ENCODE measurements around the gene DDIT3. TPM values are rescaled to one million over a fixed set of nuclear protein-coding genes. Genes with fewer than 3 reads are reported as not detected.
"Not testable (repeated sequence)": the region's sequence is repeated elsewhere in the genome, so short reads cannot be mapped to it uniquely, and the experiment has no call there.

Gene DDIT3
- total RNA-seq, 1 experiment from 2014 or later = 3.4 TPM

- no peak for ATAC-seq
- ChIA-PET CTCF (no interaction called here), POLR2A (interaction anchor here (0.7 kb wide), 1 partner anchor 19 kb away, joined by 4 read pairs; no protein-coding TSS in a partner anchor)
- Mint-ChIP-seq H3K4me3 (no peak overlapping the region), H3K27ac (no peak overlapping the region), H3K36me3 (peaks cover 85% of the 10 kb centered on the region), H3K4me1 (no peaks in the 10 kb centered on the region), H3K9me3 (peaks cover 11% of the 10 kb centered on the region), H3K27me3 (ENCODE audit: low read depth) (no peaks in the 10 kb centered on the region)
- TF ChIP-seq ETV6 (CRISPR knock-in tag; IDR thresholded peaks at IDR 0.05) (no peak), GRHL2 (CRISPR knock-in tag; IDR thresholded peaks at IDR 0.05; ENCODE audit: insufficient replicate concordance, severe bottlenecking) (no peak), MAX (CRISPR knock-in tag; IDR thresholded peaks at IDR 0.05) (no peak), RORB (CRISPR knock-in tag; IDR thresholded peaks at IDR 0.05) (no peak), ESRRA (CRISPR knock-in tag; IDR thresholded peaks at IDR 0.05; ENCODE audit: borderline replicate concordance) (no peak), ZNF423 (CRISPR knock-in tag; IDR thresholded peaks at IDR 0.05) (no peak), KAT7 (CRISPR knock-in tag; IDR thresholded peaks at IDR 0.05; ENCODE audit: borderline replicate concordance) (no peak), GTF2I (CRISPR knock-in tag; conservative IDR thresholded peaks at IDR 0.05) (no peak), MXD4 (CRISPR knock-in tag; IDR thresholded peaks at IDR 0.05; ENCODE audit: borderline replicate concordance) (no peak), ZNF396 (CRISPR knock-in tag; IDR thresholded peaks at IDR 0.05; ENCODE audit: borderline replicate concordance) (no peak), FOXK1 (CRISPR knock-in tag; IDR thresholded peaks at IDR 0.05) (no peak), IRF1 (CRISPR knock-in tag; IDR thresholded peaks at IDR 0.05) (no peak), ZNF425 (CRISPR knock-in tag; conservative IDR thresholded peaks at IDR 0.05) (no peak), AR (CRISPR knock-in tag; IDR thresholded peaks at IDR 0.05) (no peak), CREM (CRISPR knock-in tag; IDR thresholded peaks at IDR 0.05) (no peak), ELF4 (CRISPR knock-in tag; IDR thresholded peaks at IDR 0.05; ENCODE audit: low read depth) (no peak), ATF2 (CRISPR knock-in tag; IDR thresholded peaks at IDR 0.05; ENCODE audit: borderline replicate concordance, low read depth) (no peak)
- no peak for DNase-seq (ENCODE audit: low spot score)
These were observed 23.5 kb downstream of the DDIT3 start for GRCh38 chr12:57496822-57497221.

GRCh38 chr12:57495051-57495701 lies 25.1 kb downstream of the DDIT3 start:
- H3K27me3 Mint-ChIP-seq (ENCODE audit: low read depth); POLR2A ChIA-PET; H3K4me1 Mint-ChIP-seq; H3K9me3 Mint-ChIP-seq; H3K27ac Mint-ChIP-seq; H3K4me3 Mint-ChIP-seq; ATAC-seq; CTCF ChIA-PET; DNase-seq (ENCODE audit: low spot score): not testable (repeated sequence)
- peaks cover 85% of the 10 kb centered on the region for H3K36me3 Mint-ChIP-seq

Data from WTC11 (cell line).